Omental fat pad (tissue), 4 donors: Measurements from ENCODE around the gene PHIP. TPM values are rescaled to one million over a fixed set of nuclear protein-coding genes. Genes with fewer than 3 reads are reported as not detected.

Source experiments
- ATAC-seq: fragments of 150-250 bp; one replicate; pipeline ENCODE4 v1.9.1; 2016; ENCODE audit warnings: mild to moderate bottlenecking, moderate library complexity; ENCODE audit not compliant: low FRiP score
- DNase-seq: peaks from one replicate; pipeline ENCODE4 v3.0.0-alpha.2; 2019; ENCODE audit warnings: low spot score
- total RNA-seq, 4 donors: library from RNA; depleted of rRNA; stranded (reverse); fragments of >200 nt; gene quantifications; one replicate each; pipeline ENCODE4 v1.1.0, GENCODE V29; 2016
- TF ChIP-seq, protein P1 (sequence below), 3 donors: fragments of 450-650 bp; IDR thresholded peaks; one replicate each; pipeline ENCODE4 v1.5.1; 2016 to 2017; ENCODE audit warnings: antibody characterized with exemption in 3 of 3, mild to moderate bottlenecking in 3 of 3, moderate library complexity in 2 of 3

Gene PHIP
- total RNA-seq, 4 donors from 2014 or later, result 18.0 to 43.3 (median 23.9) TPM

DNA sequence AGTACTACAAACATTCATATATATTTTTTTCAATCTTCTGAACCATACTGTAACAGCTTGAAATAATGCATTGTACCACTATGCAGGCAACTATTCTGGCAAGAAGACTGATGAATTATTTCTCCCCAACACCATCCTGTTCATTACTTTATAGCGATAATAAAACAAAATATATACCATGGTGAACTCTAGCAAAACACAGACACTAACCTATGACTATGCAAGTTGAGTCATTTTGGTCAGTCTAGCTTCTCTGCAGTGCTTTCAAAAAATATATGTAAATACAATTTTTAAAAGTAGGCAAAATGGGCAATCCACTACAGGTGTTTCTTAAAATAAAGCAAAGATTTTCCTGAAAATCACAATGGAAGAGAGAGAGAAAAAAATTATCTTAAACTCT is 20.3 kb downstream of the PHIP start:
- TF ChIP-seq, protein P1, sequence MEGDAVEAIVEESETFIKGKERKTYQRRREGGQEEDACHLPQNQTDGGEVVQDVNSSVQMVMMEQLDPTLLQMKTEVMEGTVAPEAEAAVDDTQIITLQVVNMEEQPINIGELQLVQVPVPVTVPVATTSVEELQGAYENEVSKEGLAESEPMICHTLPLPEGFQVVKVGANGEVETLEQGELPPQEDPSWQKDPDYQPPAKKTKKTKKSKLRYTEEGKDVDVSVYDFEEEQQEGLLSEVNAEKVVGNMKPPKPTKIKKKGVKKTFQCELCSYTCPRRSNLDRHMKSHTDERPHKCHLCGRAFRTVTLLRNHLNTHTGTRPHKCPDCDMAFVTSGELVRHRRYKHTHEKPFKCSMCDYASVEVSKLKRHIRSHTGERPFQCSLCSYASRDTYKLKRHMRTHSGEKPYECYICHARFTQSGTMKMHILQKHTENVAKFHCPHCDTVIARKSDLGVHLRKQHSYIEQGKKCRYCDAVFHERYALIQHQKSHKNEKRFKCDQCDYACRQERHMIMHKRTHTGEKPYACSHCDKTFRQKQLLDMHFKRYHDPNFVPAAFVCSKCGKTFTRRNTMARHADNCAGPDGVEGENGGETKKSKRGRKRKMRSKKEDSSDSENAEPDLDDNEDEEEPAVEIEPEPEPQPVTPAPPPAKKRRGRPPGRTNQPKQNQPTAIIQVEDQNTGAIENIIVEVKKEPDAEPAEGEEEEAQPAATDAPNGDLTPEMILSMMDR (IDR thresholded peaks at IDR 0.05), result no peak
- DNase-seq (no peak), ATAC-seq (no peak)

GRCh38 chr6:79056226-79056625 is 21.8 kb downstream of the PHIP start:
- no peak for ATAC-seq
- DNase-seq, result no peak
- TF ChIP-seq, protein P1 (IDR thresholded peaks at IDR 0.05), result no peak

DNA sequence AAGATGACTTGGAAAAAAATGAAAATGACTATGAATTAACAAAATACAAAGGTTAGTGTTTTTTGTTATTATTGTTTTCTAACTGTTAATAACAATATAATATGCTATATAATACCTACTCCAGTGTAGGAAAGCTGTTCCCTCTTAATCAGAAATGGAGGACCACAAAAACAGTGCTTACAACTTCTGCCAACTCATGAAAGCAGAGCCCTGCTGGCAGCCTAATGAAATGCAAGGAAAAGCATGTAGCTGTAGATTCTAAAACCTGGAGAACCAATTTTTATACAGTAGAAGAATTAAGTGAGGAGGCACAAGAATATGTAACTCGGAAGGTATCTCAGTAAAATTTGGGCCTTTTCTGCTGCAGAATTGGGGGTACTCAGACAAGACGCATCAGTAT is 29.4 kb downstream of the PHIP start:
- ATAC-seq, result no peak
- TF ChIP-seq, protein P1 (IDR thresholded peaks at IDR 0.05), result no peak
- DNase-seq, result no peak

GRCh38 chr6:79047072-79047471 is 31.0 kb downstream of the PHIP start:
- DNase-seq (no peak), ATAC-seq (no peak)
- TF ChIP-seq, protein P1 (IDR thresholded peaks at IDR 0.05), result no peak

GRCh38 chr6:79045966-79046365 is 32.1 kb downstream of the PHIP start:
- ATAC-seq (no peak), DNase-seq (no peak)
- TF ChIP-seq, protein P1 (IDR thresholded peaks at IDR 0.05), result no peak

GRCh38 chr6:79042799-79043126 is 35.3 kb downstream of the PHIP start:
- DNase-seq (no peak), ATAC-seq (no peak)
- TF ChIP-seq, protein P1 (IDR thresholded peaks at IDR 0.05), result no peak

GRCh38 chr6:79042088-79042798 is 35.8 kb downstream of the PHIP start:
- DNase-seq (no peak), ATAC-seq (no peak)
- TF ChIP-seq, protein P1 (IDR thresholded peaks at IDR 0.05), result no peak
